Heart left ventricle (tissue), 16 donors: Measurements from ENCODE around the gene ELAVL2. TPM values are rescaled to one million over a fixed set of nuclear protein-coding genes. Genes with fewer than 3 reads are reported as not detected.

Experiments used
- ATAC-seq, 4 donors: fragments of 200-7000 bp; cut with Tn5 transposase; one replicate each; pipeline ENCODE4 v1.9.1; 2020 to 2022; ENCODE audit warnings: moderate library complexity in 4 of 4, mild to moderate bottlenecking in 3 of 4, moderate number of reproducible peaks in 1 of 4
- DNase-seq, 5 donors: peaks; one replicate each; pipeline ENCODE4 v3.0.0-alpha.2; 2020
- H3K27ac ChIP-seq, 12 donors: fragments of 200-600 bp; sonication (generic) in 4 of 12; one replicate each; pipeline versions ENCODE4 v1.5.0 to v1.8.0; 2016 to 2022; ENCODE audit warnings: mild to moderate bottlenecking in 2 of 12
- H3K27me3 ChIP-seq, 9 donors: fragments of 200-600 bp; sonication (generic) in 2 of 9; one replicate each; pipeline versions ENCODE4 v1.5.1 to v1.8.0; 2016 to 2022; ENCODE audit warnings: mild to moderate bottlenecking in 3 of 9
- H3K36me3 ChIP-seq, 9 donors: fragments of 200-600 bp; sonication (generic) in 2 of 9; one replicate each; pipeline versions ENCODE4 v1.5.0 to v1.8.0; 2018 to 2022; ENCODE audit warnings: mild to moderate bottlenecking in 2 of 9
- H3K4me1 ChIP-seq, 12 donors: fragments of 200-600 bp; sonication (generic) in 4 of 12; one replicate each; pipeline versions ENCODE4 v1.5.0 to v1.8.0; 2016 to 2022; ENCODE audit warnings: mild to moderate bottlenecking in 3 of 12
- H3K4me3 ChIP-seq, 12 donors: fragments of 200-600 bp; sonication (generic) in 4 of 12; one replicate each; pipeline versions ENCODE4 v1.5.0 to v1.8.0; 2017 to 2022; ENCODE audit warnings: mild to moderate bottlenecking in 9 of 12, moderate library complexity in 4 of 12
- H3K9me3 ChIP-seq, 12 donors: fragments of 200-600 bp; sonication (generic) in 4 of 12; one replicate each; pipeline versions ENCODE4 v1.5.0 to v1.8.0; 2016 to 2022; ENCODE audit warnings: mild to moderate bottlenecking in 1 of 12
- CTCF ChIP-seq, 12 donors: fragments of 200-600 bp; sonication (generic) in 4 of 12; IDR thresholded peaks; one replicate each; pipeline versions ENCODE4 v1.5.0 to v1.8.0; 2018 to 2022; ENCODE audit warnings: antibody characterized with exemption in 12 of 12, mild to moderate bottlenecking in 5 of 12
- POLR2A ChIP-seq, 2 donors: fragments of 450-650 bp; IDR thresholded peaks; one replicate each; pipeline ENCODE4 v1.6.1; 2017; ENCODE audit warnings: antibody characterized with exemption in 2 of 2, mild to moderate bottlenecking in 2 of 2, moderate library complexity in 2 of 2
- WGBS, 4 donors: extraction: QIAGEN DNeasy Blood & Tissue Kit in 2 of 4; methylation state at CpG; one replicate each; pipeline versions ENCODE4 v1.1.5 to v1.1.7; 2013 to 2018; 5-methylcytosine and 5-hydroxymethylcytosine counted together
- intact Hi-C, 10 donors: fragments of 100-400 bp; cut with DNase I; formaldehyde crosslinking; loops; one replicate each; pipeline versions ENCODE4 v1.11.1 to v1.14.2; 2022
- polyA plus RNA-seq, 2 donors: library from polyadenylated mRNA; stranded (reverse); fragments of 200-250 nt; gene quantifications; one replicate each; pipeline ENCODE4 v1.2.3, GENCODE V29; 2013
- total RNA-seq, 9 donors: library from RNA; depleted of rRNA in 2 of 9; stranded (reverse); fragments of >200 nt in 2 of 9; fragmentation: NEBNext Ultra II Directional in 3 of 9; extraction: Animal tissue kit (Norgen Biotek cat#: 25700) in 3 of 9; gene quantifications; one replicate each; pipeline versions ENCODE4 v1.1.0 to v1.2.4, GENCODE V29; 2016 to 2023
- donor health status: ischemic (EF 13 %, LVEDD 7.1; RV severe dilation, severe dysfunction).
- donor health status: healthy with polysubstance abuse.
- donor health status: DM: no; HTN: yes; CAD: no.
- donor health status: DM: no; HTN: no; CAD: no.
- donor health status: ischemic (EF 25% LVEDD 6.9; RV normal size, moderate dysfunction).
- donor health status: ischemic (EF 25% LVEDD 5.7; RV mildly dilated, moderate dysfunction).
- donor health status: healthy.
- donor health status: DM: yes; HTN: yes; CAD: no.
- donor health status: ischemic (EF 35%, LVEDD 5.7; RV mildly dilated, moderate dysfunction).
- donor health status: nonischemic (EF 11% LVEDD 7.7; RV severe dilation, severe dysfunction).
- donor health status: DM: yes; HTN: yes; CAD: no.
- donor health status: PGD.
- donor health status: ischemic (EF 29% LVEDD 5.4; RV normal size, mild dysfunction).
- donor health status: nonischemic (EF 23%, LVEDD 6.1; RV moderate dilation, normal function).

The ELAVL2 gene
- total and polyA plus RNA-seq, 11 donors, result 0.08 to 0.30 (median 0.19) TPM; not detected in 6

- Histone ChIP-seq H3K4me1 (no peaks in the 10 kb centered on the region), H3K4me3 (no peak overlapping the region), H3K27me3 (peaks cover 0 to 27% (median 0%) of the 10 kb centered on the region in 9 donors), H3K36me3 (no peaks in the 10 kb centered on the region), H3K27ac (no peak overlapping the region), H3K9me3 (no peaks in the 10 kb centered on the region)
- WGBS, 4 donors, result 67 to 74% (median 70%) methylated on average over 2 of the region's 2 CpGs
- TF ChIP-seq POLR2A (IDR thresholded peaks at IDR 0.05) (no peak), CTCF (IDR thresholded peaks at IDR 0.05) (no peak)
- ATAC-seq (no peak), DNase-seq (no peak)
- intact Hi-C loops, result no loop called here
Observed at GRCh38 chr9:23841304-23841703, 15.3 kb upstream of the ELAVL2 start.

- no peak for ATAC-seq
- intact Hi-C loops, result no loop called here
- peaks cover 0 to 54% (median 12%) of the 10 kb centered on the region in 9 donors for H3K27me3 ChIP-seq
- TF ChIP-seq POLR2A (IDR thresholded peaks at IDR 0.05) (no peak), CTCF (IDR thresholded peaks at IDR 0.05) (no peak)
- no peak overlapping the region for H3K4me3 ChIP-seq
- no peaks in the 10 kb centered on the region for H3K4me1 ChIP-seq
- H3K9me3 ChIP-seq, result no peaks in the 10 kb centered on the region
- WGBS, 4 donors, result 31 to 47% (median 40%) methylated on average over 5 of the region's 5 CpGs
- H3K36me3 ChIP-seq, result no peaks in the 10 kb centered on the region
- H3K27ac ChIP-seq, result no peak overlapping the region
- no peak for DNase-seq
Observed at GRCh38 chr9:23837038-23837437, 11.0 kb upstream of the ELAVL2 start.

GRCh38 chr9:23830929-23831730, 5.1 kb upstream of the ELAVL2 start:
- DNase-seq, result no peak
- TF ChIP-seq CTCF (IDR thresholded peaks at IDR 0.05) (no peak), POLR2A (IDR thresholded peaks at IDR 0.05) (no peak)
- Histone ChIP-seq H3K27ac (no peak overlapping the region), H3K4me3 (no peak overlapping the region), H3K27me3 (peaks cover 4 to 85% (median 63%) of the 10 kb centered on the region in 9 donors), H3K36me3 (no peaks in the 10 kb centered on the region), H3K4me1 (peaks cover 0 to 6% (median 0%) of the 10 kb centered on the region in 12 donors), H3K9me3 (no peaks in the 10 kb centered on the region)
- intact Hi-C loops, result no loop called here
- no peak for ATAC-seq
- WGBS, 4 donors, result 1 to 2% (median 2%) methylated on average over 28 of the region's 28 CpGs

- H3K4me3 ChIP-seq, result no peak overlapping the region
- no peaks in the 10 kb centered on the region for H3K36me3 ChIP-seq
- WGBS, 4 donors, result 10 to 22% (median 10%) methylated on average over 5 of the region's 5 CpGs
- peaks cover 0 to 11% (median 1%) of the 10 kb centered on the region in 12 donors for H3K4me1 ChIP-seq
- intact Hi-C loops, result no loop called here
- H3K27me3 ChIP-seq, result peaks cover 4 to 92% (median 70%) of the 10 kb centered on the region in 9 donors
- DNase-seq (no peak), ATAC-seq (no peak)
- no peaks in the 10 kb centered on the region for H3K9me3 ChIP-seq
- no peak for TF ChIP-seq POLR2A (IDR thresholded peaks at IDR 0.05)
- no peak for TF ChIP-seq CTCF (IDR thresholded peaks at IDR 0.05)
- no peak overlapping the region for H3K27ac ChIP-seq
Observed at GRCh38 chr9:23830476-23830805, 4.4 kb upstream of the ELAVL2 start.
